ENCODE measurements around the gene FRAT1. TPM values are rescaled to one million over a fixed set of nuclear protein-coding genes. Genes with fewer than 3 reads are reported as not detected.

Gene FRAT1
- total and polyA plus RNA-seq, 2 donors (not counting 3 experiments of a cell fraction or from before 2014, with no cell fraction given) = 2.2 to 3.2 TPM

DNA sequence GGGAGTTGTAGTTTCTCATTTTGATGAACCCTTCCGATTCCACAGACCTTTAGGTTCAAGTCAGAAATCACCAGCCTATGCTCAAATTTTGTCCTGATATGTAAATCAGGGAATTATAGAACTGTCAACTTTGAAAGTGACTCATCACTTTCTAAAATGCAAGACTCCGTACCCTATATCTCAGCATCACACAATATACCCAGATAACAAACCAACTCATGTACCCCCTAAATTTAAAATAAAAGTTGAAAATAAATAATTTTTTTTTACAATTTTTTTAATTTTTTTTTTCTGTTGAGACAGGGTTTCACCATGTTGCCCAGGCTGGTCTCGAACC lies 26.2 kb upstream of the FRAT1 start:
- no peaks in the 10 kb centered on the region for H3K9me3 ChIP-seq (replicated peaks; ENCODE audit: control insufficient read depth, insufficient read depth, low read length)
- FAIRE-seq (no peak), DNase-seq (ENCODE audit: low read depth, low spot score) (no peak)
- H4K20me1 ChIP-seq (replicated peaks; ENCODE audit: control insufficient read depth, extremely low read depth, insufficient read depth, low read length) = no peaks in the 10 kb centered on the region
- no peak overlapping the region for H3K9ac ChIP-seq (replicated peaks; ENCODE audit: extremely low read depth, insufficient read depth, low read length)
- peak overlapping the region; percentile 49 for H3K4me2 ChIP-seq (ENCODE audit: insufficient read depth, low read length)
- H3K4me3 ChIP-seq (replicated peaks in 1 of 3; ENCODE audit: insufficient read depth in 1 of 3, low read depth in 1 of 3, low read length in 3 of 3) = no peak overlapping the region
- no peak for TF ChIP-seq POLR2A (IDR thresholded peaks at IDR 0.05; ENCODE audit: low read depth, low read length)
- peak; percentile 11 for TF ChIP-seq JUN (IDR thresholded peaks at IDR 0.05; ENCODE audit: borderline replicate concordance, insufficient read depth, insufficient read length, low read depth)
- TF ChIP-seq, protein P1, sequence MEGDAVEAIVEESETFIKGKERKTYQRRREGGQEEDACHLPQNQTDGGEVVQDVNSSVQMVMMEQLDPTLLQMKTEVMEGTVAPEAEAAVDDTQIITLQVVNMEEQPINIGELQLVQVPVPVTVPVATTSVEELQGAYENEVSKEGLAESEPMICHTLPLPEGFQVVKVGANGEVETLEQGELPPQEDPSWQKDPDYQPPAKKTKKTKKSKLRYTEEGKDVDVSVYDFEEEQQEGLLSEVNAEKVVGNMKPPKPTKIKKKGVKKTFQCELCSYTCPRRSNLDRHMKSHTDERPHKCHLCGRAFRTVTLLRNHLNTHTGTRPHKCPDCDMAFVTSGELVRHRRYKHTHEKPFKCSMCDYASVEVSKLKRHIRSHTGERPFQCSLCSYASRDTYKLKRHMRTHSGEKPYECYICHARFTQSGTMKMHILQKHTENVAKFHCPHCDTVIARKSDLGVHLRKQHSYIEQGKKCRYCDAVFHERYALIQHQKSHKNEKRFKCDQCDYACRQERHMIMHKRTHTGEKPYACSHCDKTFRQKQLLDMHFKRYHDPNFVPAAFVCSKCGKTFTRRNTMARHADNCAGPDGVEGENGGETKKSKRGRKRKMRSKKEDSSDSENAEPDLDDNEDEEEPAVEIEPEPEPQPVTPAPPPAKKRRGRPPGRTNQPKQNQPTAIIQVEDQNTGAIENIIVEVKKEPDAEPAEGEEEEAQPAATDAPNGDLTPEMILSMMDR (IDR thresholded peaks at IDR 0.05; ENCODE audit: extremely low read depth in 1 of 2, insufficient read depth in 1 of 2, low read depth in 1 of 2, low read length in 2 of 2) = no peak
- no peak for TF ChIP-seq MYC (IDR thresholded peaks at IDR 0.05; ENCODE audit: low read depth, low read length)
- no peak for TF ChIP-seq GATA2 (IDR thresholded peaks at IDR 0.05; ENCODE audit: insufficient read depth, insufficient read length, low read depth, low read length)
- ChIA-PET POLR2A (interaction anchor here (0.9 kb wide), 1 partner anchor 108 kb away, joined by 3 read pairs; the partner anchor contains the start of gene RRP12), CTCF (interaction anchor here (1.2 to 3.4 kb wide), 5 partner anchors 9 to 220 kb away, joined by 3 to 27 read pairs (median 6); partner anchors contain the start of gene FRAT2)
- intact Hi-C loops (cut with micrococcal nuclease) (loop anchor here (1.0 kb wide), 2 partner anchors 26 to 40 kb away; partner anchors contain the start of gene FRAT1), dilution Hi-C loops (cut with MboI; ENCODE audit: extremely low pct_ligation_motif_present, low sequenced_read_pairs) (no loop called here)
- H3K27ac ChIP-seq (ENCODE audit: insufficient read depth, low read depth, low read length) = no peak overlapping the region
- BruUV-seq (replicated peaks) = no TSS peak
- no peak overlapping the region for H2AFZ ChIP-seq (ENCODE audit: low read depth, low read length)
- peaks cover 18% of the 10 kb centered on the region for H3K79me2 ChIP-seq (ENCODE audit: control insufficient read depth, insufficient read depth, low read length)
- H3K27me3 ChIP-seq (ENCODE audit: control insufficient read depth in 2 of 2, insufficient read depth in 2 of 2, low read length in 2 of 2) = no peaks in the 10 kb centered on the region
- H3K9me1 ChIP-seq (replicated peaks; ENCODE audit: control insufficient read depth, extremely low read depth, insufficient read depth, low read length) = no peaks in the 10 kb centered on the region
- no peaks in the 10 kb centered on the region for H3K36me3 ChIP-seq (ENCODE audit: control insufficient read depth in 2 of 2, extremely low read depth in 1 of 2, insufficient read depth in 2 of 2, low read length in 2 of 2)
- H3K4me1 ChIP-seq (ENCODE audit: control insufficient read depth, extremely low read depth, insufficient read depth, low read length) = no peaks in the 10 kb centered on the region

DNA sequence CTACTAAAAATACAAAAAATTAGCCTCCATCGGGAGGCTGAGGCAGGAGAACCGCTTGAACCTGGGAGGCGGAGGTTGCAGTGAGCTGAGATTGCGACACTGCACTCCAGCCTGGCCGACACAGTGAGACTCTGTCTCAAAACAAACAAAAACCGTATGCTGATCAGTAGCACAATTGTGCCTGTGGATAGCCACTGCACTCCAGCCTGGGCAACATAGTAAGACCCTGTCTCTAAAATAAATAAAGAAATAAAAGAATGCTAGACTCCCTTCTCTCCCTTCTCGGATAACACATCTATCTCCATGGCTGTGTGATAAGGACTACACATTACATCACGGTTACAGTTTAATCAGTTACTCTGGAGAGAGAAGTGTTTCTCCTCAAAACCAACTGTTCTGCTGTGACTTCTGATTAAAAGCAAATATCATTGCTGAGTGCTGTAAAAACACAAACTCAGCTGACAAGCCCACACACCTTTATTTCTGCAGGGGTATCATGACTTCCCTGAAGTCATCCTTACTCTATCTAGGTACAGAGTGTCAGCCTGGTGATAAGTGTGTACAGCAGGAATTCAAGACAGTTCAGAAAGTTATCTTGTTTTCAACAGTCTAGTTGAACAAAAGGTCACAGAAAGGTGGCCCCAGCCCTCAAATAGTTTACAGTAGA lies 21.4 kb upstream of the FRAT1 start:
- Histone ChIP-seq H3K36me3 (ENCODE audit: control insufficient read depth in 2 of 2, extremely low read depth in 1 of 2, insufficient read depth in 2 of 2, low read length in 2 of 2) (no peaks in the 10 kb centered on the region), H3K27me3 (ENCODE audit: control insufficient read depth in 2 of 2, insufficient read depth in 2 of 2, low read length in 2 of 2) (no peaks in the 10 kb centered on the region), H3K4me3 (replicated peaks in 1 of 3; ENCODE audit: insufficient read depth in 1 of 3, low read depth in 1 of 3, low read length in 3 of 3) (no peak overlapping the region), H4K20me1 (replicated peaks; ENCODE audit: control insufficient read depth, extremely low read depth, insufficient read depth, low read length) (no peaks in the 10 kb centered on the region), H3K9me1 (replicated peaks; ENCODE audit: control insufficient read depth, extremely low read depth, insufficient read depth, low read length) (no peaks in the 10 kb centered on the region), H3K4me2 (ENCODE audit: insufficient read depth, low read length) (no peak overlapping the region), H3K27ac (ENCODE audit: insufficient read depth, low read depth, low read length) (no peak overlapping the region), H2AFZ (ENCODE audit: low read depth, low read length) (no peak overlapping the region), H3K9me3 (replicated peaks; ENCODE audit: control insufficient read depth, insufficient read depth, low read length) (no peaks in the 10 kb centered on the region), H3K79me2 (ENCODE audit: control insufficient read depth, insufficient read depth, low read length) (no peaks in the 10 kb centered on the region), H3K9ac (replicated peaks; ENCODE audit: extremely low read depth, insufficient read depth, low read length) (no peak overlapping the region), H3K4me1 (ENCODE audit: control insufficient read depth, extremely low read depth, insufficient read depth, low read length) (no peaks in the 10 kb centered on the region)
- CTCF ChIA-PET = interaction anchor here (1.0 kb wide), 1 partner anchor 19 kb away, joined by 3 read pairs; no protein-coding TSS in a partner anchor
- DNase-seq (ENCODE audit: low read depth, low spot score) (no peak), FAIRE-seq (peak; percentile 43)
- no peak for TF ChIP-seq MYC (IDR thresholded peaks at IDR 0.05; ENCODE audit: low read depth, low read length)
- TF ChIP-seq, protein P2, sequence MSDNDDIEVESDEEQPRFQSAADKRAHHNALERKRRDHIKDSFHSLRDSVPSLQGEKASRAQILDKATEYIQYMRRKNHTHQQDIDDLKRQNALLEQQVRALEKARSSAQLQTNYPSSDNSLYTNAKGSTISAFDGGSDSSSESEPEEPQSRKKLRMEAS (IDR thresholded peaks at IDR 0.05; ENCODE audit: insufficient read depth, insufficient read length) = no peak
- TF ChIP-seq FOS (IDR thresholded peaks at IDR 0.05; ENCODE audit: borderline replicate concordance, insufficient read depth, low read length) = no peak
- no TSS peak for BruUV-seq (replicated peaks)
- intact Hi-C loops (cut with micrococcal nuclease) (no loop called here), dilution Hi-C loops (cut with MboI; ENCODE audit: extremely low pct_ligation_motif_present, low sequenced_read_pairs) (no loop called here)
- POLR2A ChIA-PET = no interaction called here

All from endothelial cell of umbilical vein (primary cell).